Lung (tissue), 12 donors: Measurements from ENCODE around the gene SNX17. TPM values are rescaled to one million over a fixed set of nuclear protein-coding genes. Genes with fewer than 3 reads are reported as not detected.
A peak's percentile ranks its signal among the peaks of the same experiment; 100 is the strongest.

Experiments used
- ATAC-seq: fragments of 200-7000 bp; cut with Tn5 transposase; one replicate; pipeline ENCODE4 v1.9.1; 2020; ENCODE audit warnings: moderate number of reproducible peaks; ENCODE audit not compliant: insufficient read depth, low FRiP score
- DNase-seq, 3 donors: peaks; one replicate each; pipeline ENCODE4 v3.0.0-alpha.2; 2013 to 2017
- H3K27ac ChIP-seq, 2 donors: one replicate each; pipeline ENCODE4 v1.5.1; 2013; ENCODE audit warnings: mild to moderate bottlenecking in 2 of 2, moderate library complexity in 2 of 2, control low read depth in 1 of 2, inconsistent platforms in 1 of 2, low read depth in 1 of 2, low read length in 1 of 2
- H3K27me3 ChIP-seq, 3 donors: one replicate each; pipeline ENCODE4 v1.5.1; 2013; ENCODE audit warnings: low read length in 2 of 3; ENCODE audit not compliant: control insufficient read depth in 3 of 3, insufficient read depth in 3 of 3
- H3K36me3 ChIP-seq, 4 donors: one replicate each; pipeline ENCODE4 v1.5.1; 2013; ENCODE audit warnings: low read length in 4 of 4, mild to moderate bottlenecking in 1 of 4, moderate library complexity in 1 of 4; ENCODE audit not compliant: control insufficient read depth in 4 of 4, insufficient read depth in 4 of 4
- H3K4me1 ChIP-seq, 5 donors: one replicate each; pipeline ENCODE4 v1.5.1; 2013; ENCODE audit warnings: low read length in 5 of 5, mild to moderate bottlenecking in 2 of 5, moderate library complexity in 1 of 5; ENCODE audit not compliant: control insufficient read depth in 5 of 5, insufficient read depth in 5 of 5
- H3K4me3 ChIP-seq: one replicate; pipeline ENCODE4 v1.5.1; 2013; ENCODE audit warnings: mild to moderate bottlenecking, control low read depth, moderate library complexity
- H3K9ac ChIP-seq, 2 donors: one replicate each; pipeline ENCODE4 v1.5.1; 2013; ENCODE audit warnings: low read length in 2 of 2, control low read depth in 1 of 2; ENCODE audit not compliant: insufficient read depth in 1 of 2
- H3K9me3 ChIP-seq, 4 donors: one replicate each; pipeline ENCODE4 v1.5.1; 2013; ENCODE audit warnings: low read length in 3 of 4, mild to moderate bottlenecking in 1 of 4, moderate library complexity in 1 of 4; ENCODE audit not compliant: control insufficient read depth in 4 of 4, insufficient read depth in 3 of 4
- CTCF ChIP-seq: IDR thresholded peaks from 2 replicates; pipeline ENCODE4 v1.5.1; 2012; ENCODE audit warnings: mild to moderate bottlenecking; ENCODE audit errors: control extremely low read depth, extremely low read depth
- WGBS, 2 donors: extraction: QIAGEN DNeasy Blood & Tissue Kit; methylation state at CpG; one replicate each; pipeline ENCODE4 v1.1.7; 2013; 5-methylcytosine and 5-hydroxymethylcytosine counted together
- polyA plus RNA-seq, 2 donors: library from polyadenylated mRNA; stranded (reverse); fragments of 200-250 nt; gene quantifications; one replicate each; pipeline ENCODE4 v1.2.1, GENCODE V29; 2013
- total RNA-seq, 2 donors: library from RNA; depleted of rRNA in 1 of 2; stranded (reverse); fragments of >200 nt in 1 of 2; gene quantifications; one replicate each; pipeline ENCODE4 v1.2.1, GENCODE V29; 2014 to 2021
- donor health status: control.
- donor health status: control.
- donor health status: Bipolar disorder and iron deficiency.
- donor health status: healthy.
- donor health status: DM: yes; HTN: yes; CAD: no.

SNX17 gene
- total and polyA plus RNA-seq, 4 donors = 65.8 to 129 (median 95.7) TPM

DNA sequence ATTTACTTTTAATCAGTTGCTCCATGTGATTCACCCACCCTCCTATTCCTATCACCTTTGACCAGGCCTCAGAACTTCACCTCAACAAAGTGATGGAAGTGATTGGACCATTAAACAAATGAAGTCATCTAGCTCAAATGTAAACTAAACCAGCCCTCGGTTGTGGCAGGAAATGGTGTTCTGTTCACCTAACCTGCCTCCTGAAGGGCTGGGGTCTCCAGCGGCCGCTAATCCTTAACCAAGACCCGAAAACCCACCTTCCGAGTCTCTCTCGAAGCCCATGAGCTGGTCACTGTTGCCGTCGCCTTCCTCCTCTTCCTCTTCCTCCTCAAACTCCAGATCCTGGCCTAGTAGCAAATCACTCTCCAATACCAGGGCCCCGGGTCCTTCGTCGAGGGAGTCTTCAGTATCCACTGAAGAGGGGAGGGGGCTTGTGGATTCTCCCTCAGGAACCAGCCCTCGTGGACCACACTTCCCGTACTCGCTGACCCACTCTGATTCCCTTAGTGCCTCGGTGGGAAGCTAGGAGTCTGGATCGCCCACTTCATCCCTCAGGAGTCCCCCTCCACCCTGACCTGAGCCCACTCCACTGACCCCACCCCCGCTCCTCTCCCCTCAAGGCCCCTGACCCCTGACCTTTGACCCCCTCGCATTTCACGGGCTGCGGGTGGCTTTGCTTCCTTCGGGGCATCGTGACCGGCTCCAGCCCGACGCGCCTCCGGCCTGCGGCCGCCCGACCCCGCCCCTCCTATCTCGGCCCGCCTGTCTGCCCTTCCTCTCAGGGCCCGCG lies 9.6 kb downstream of the SNX17 start:
- peaks cover 19 to 58% (median 39%) of the 10 kb centered on the region in 4 donors for H3K36me3 ChIP-seq
- H3K4me1 ChIP-seq = peaks cover 4 to 19% (median 5%) of the 10 kb centered on the region in 5 donors
- ATAC-seq = no peak
- TF ChIP-seq CTCF = no peak
- H3K27me3 ChIP-seq = no peaks in the 10 kb centered on the region
- H3K4me3 ChIP-seq = peak overlapping the region; percentile 62
- H3K27ac ChIP-seq = peak overlapping the region; percentile 88 to 93
- 1% methylated on average over 35 of the region's 35 CpGs for WGBS, 2 donors
- H3K9me3 ChIP-seq = no peaks in the 10 kb centered on the region
- peak overlapping the region; percentile 91 to 96 for H3K9ac ChIP-seq
- DNase-seq = peak; percentile 30 to 59 (median 45)

DNA sequence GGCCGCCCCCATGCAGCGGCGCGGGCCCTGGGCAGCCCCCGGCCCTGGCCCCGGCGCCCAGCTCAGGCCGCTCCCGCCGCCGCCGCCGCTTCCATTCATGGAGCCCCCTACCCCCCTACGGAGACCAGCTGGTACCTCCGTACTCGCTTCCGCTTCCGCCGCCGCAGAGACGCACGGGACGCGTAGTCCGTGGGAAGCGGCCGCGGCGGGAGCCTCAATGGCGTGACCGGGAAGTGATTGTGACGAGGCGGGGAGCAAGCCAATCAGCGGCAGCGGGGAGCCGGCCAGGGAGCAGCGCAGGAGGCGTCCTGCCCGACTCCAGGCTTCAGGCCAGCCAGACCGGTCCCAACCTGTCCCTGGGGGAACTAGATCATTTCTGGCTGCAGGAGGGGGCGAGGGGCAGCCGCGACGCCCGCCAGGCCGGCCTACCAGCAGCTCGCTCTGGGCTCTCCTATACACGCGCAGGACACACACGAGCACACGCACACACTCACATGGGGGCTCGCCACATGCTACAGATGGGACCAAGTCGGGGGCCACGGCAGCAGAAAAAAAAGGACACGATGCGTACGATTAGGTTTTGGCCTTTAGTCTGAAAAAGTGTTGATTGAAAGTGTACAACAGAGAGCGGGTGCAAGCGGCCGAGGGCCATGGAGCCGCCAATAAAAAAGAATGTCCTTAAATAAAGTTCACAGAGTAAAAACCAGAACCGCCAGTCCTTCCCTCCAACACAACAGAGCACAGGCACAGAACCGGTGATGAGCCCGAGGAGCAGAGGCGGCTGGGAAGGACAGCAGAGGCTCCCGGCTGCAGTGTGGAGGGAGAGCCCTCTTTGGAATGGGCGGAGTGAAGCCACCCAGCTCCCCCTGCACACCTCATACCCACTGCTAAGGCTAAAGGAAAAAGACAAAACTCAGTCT lies 10.5 kb downstream of the SNX17 start, which contains the start of gene ZNF513:
Gene ZNF513 (minus strand): TSS at position 109 of the 920 bp plus-strand sequence. CDS start 208 bp downstream, outside the sequence.
- WGBS, 2 donors = 17 to 21% methylated on average over 61 to 67 of the region's 67 CpGs
- peak within 1 kb of the TSS; percentile 62 for H3K4me3 ChIP-seq
- peak within 1 kb of the TSS; percentile 88 to 93 for H3K27ac ChIP-seq
- H3K36me3 ChIP-seq = peaks cover 18 to 49% (median 33%) of the 10 kb centered on the region in 4 donors
- no peak for TF ChIP-seq CTCF
- ATAC-seq = peak; percentile 89
- no peaks in the 10 kb centered on the region for H3K9me3 ChIP-seq
- no peaks in the 10 kb centered on the region for H3K27me3 ChIP-seq
- peaks cover 4 to 19% (median 5%) of the 10 kb centered on the region in 5 donors for H3K4me1 ChIP-seq
- peak within 1 kb of the TSS; percentile 91 to 96 for H3K9ac ChIP-seq
- peak; percentile 98 for DNase-seq

- DNase-seq (no peak), ATAC-seq (no peak)
- Histone ChIP-seq H3K4me1 (peaks cover 4 to 19% (median 5%) of the 10 kb centered on the region in 5 donors), H3K4me3 (no peak overlapping the region), H3K9ac (peak overlapping the region in 1 of 2 donors; percentile 65), H3K27ac (peak overlapping the region in 1 of 2 donors; percentile 85), H3K27me3 (no peaks in the 10 kb centered on the region), H3K9me3 (no peaks in the 10 kb centered on the region), H3K36me3 (peaks cover 18 to 41% (median 28%) of the 10 kb centered on the region in 4 donors)
- no peak for TF ChIP-seq CTCF
- 95 to 98% methylated on average over 10 of the region's 10 CpGs for WGBS, 2 donors
Observed at GRCh38 chr2:27381577-27382181, 11.3 kb downstream of the SNX17 start.
